ENCODE measurements around the gene BABAM2. TPM values are rescaled to one million over a fixed set of nuclear protein-coding genes. Genes with fewer than 3 reads are reported as not detected.

Gene BABAM2
- total and polyA plus RNA-seq, 2 experiments from 2014 or later = 17.8 to 21.5 TPM

- TF ChIP-seq, protein P1, sequence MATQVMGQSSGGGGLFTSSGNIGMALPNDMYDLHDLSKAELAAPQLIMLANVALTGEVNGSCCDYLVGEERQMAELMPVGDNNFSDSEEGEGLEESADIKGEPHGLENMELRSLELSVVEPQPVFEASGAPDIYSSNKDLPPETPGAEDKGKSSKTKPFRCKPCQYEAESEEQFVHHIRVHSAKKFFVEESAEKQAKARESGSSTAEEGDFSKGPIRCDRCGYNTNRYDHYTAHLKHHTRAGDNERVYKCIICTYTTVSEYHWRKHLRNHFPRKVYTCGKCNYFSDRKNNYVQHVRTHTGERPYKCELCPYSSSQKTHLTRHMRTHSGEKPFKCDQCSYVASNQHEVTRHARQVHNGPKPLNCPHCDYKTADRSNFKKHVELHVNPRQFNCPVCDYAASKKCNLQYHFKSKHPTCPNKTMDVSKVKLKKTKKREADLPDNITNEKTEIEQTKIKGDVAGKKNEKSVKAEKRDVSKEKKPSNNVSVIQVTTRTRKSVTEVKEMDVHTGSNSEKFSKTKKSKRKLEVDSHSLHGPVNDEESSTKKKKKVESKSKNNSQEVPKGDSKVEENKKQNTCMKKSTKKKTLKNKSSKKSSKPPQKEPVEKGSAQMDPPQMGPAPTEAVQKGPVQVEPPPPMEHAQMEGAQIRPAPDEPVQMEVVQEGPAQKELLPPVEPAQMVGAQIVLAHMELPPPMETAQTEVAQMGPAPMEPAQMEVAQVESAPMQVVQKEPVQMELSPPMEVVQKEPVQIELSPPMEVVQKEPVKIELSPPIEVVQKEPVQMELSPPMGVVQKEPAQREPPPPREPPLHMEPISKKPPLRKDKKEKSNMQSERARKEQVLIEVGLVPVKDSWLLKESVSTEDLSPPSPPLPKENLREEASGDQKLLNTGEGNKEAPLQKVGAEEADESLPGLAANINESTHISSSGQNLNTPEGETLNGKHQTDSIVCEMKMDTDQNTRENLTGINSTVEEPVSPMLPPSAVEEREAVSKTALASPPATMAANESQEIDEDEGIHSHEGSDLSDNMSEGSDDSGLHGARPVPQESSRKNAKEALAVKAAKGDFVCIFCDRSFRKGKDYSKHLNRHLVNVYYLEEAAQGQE (IDR thresholded peaks at IDR 0.05; ENCODE audit: unreplicated experiment) = no peak
- TF ChIP-seq CTCF (conservative IDR thresholded peaks at IDR 0.05; ENCODE audit: low read depth in 2 of 2) (no peak), EZH2 (IDR thresholded peaks at IDR 0.05; ENCODE audit: low read depth, unreplicated experiment) (no peak), ZNF331 (CRISPR knock-in tag; IDR thresholded peaks at IDR 0.05; ENCODE audit: low read depth) (no peak), NANOG (IDR thresholded peaks at IDR 0.05; ENCODE audit: borderline replicate concordance) (no peak), CREB1 (CRISPR knock-in tag; IDR thresholded peaks at IDR 0.05; ENCODE audit: low read depth) (no peak), EZH2phosphoT487 (IDR thresholded peaks at IDR 0.05; ENCODE audit: unreplicated experiment) (no peak), ZNF114 (CRISPR knock-in tag; IDR thresholded peaks at IDR 0.05) (no peak), POLR2AphosphoS5 (IDR thresholded peaks at IDR 0.05; ENCODE audit: low read depth) (no peak), STAT1 (IDR thresholded peaks at IDR 0.05; ENCODE audit: unreplicated experiment) (no peak)
- TF ChIP-seq, protein P2, sequence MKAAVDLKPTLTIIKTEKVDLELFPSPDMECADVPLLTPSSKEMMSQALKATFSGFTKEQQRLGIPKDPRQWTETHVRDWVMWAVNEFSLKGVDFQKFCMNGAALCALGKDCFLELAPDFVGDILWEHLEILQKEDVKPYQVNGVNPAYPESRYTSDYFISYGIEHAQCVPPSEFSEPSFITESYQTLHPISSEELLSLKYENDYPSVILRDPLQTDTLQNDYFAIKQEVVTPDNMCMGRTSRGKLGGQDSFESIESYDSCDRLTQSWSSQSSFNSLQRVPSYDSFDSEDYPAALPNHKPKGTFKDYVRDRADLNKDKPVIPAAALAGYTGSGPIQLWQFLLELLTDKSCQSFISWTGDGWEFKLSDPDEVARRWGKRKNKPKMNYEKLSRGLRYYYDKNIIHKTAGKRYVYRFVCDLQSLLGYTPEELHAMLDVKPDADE (IDR thresholded peaks at IDR 0.05) = no peak
These were observed 427.5 kb downstream of the BABAM2 start (continued) for GRCh38 chr2:28318023-28318422.

GRCh38 chr2:28318462-28319117 is 428.1 kb downstream of the BABAM2 start:
- no peak for ATAC-seq
- Mint-ChIP-seq H3K4me1 (peaks cover 43% of the 10 kb centered on the region), H3K27me3 (ENCODE audit: insufficient read depth, low read depth, poor library complexity) (peaks cover 1% of the 10 kb centered on the region), H3K9me3 (no peaks in the 10 kb centered on the region), H3K4me3 (no peak overlapping the region; the same call in 2 of the 3 replicates), H3K27ac (0 out of 2 replicates have a peak overlapping the region, but pooled peaks have one; percentile 67), H3K36me3 (ENCODE audit: low read depth) (no peaks in the 10 kb centered on the region)
- H3K79me2 ChIP-seq (replicated peaks; ENCODE audit: insufficient read depth) = no peaks in the 10 kb centered on the region
- no peaks in the 10 kb centered on the region for H3F3A ChIP-seq (replicated peaks; ENCODE audit: low read depth)
- no peak overlapping the region for H3K27ac ChIP-seq (ENCODE audit: low read depth)
- H3K27me3 ChIP-seq (ENCODE audit: insufficient read depth) = no peaks in the 10 kb centered on the region
- H3K4me2 ChIP-seq = peak overlapping the region; percentile 38; the same call in 1 of the 2 replicates
- 0 out of 2 replicates have a peak overlapping the region, but pooled peaks have one; percentile 32 for H2AFZ ChIP-seq
- peaks cover 7% of the 10 kb centered on the region for H3K9me2 ChIP-seq (ENCODE audit: insufficient read depth)
- H3K4me3 ChIP-seq = no peak overlapping the region
- no peak for DNase-seq (ENCODE audit: low spot score)
- H3K36me3 ChIP-seq (ENCODE audit: insufficient read depth) = no peaks in the 10 kb centered on the region
- H4K20me1 ChIP-seq (replicated peaks; ENCODE audit: insufficient read depth) = no peaks in the 10 kb centered on the region
- peaks cover 22% of the 10 kb centered on the region for H3K4me1 ChIP-seq (ENCODE audit: insufficient read depth)
- TF ChIP-seq ZNF462 (CRISPR knock-in tag; IDR thresholded peaks at IDR 0.05) = no peak
- no peak for TF ChIP-seq NANOG (IDR thresholded peaks at IDR 0.05; ENCODE audit: borderline replicate concordance)
- TF ChIP-seq CREB1 (CRISPR knock-in tag; IDR thresholded peaks at IDR 0.05; ENCODE audit: low read depth) = no peak
